IMR-90 (cell line): ENCODE data around the gene EPGN. TPM values are rescaled to one million over a fixed set of nuclear protein-coding genes. Genes with fewer than 3 reads are reported as not detected.
A peak's percentile ranks its signal among the peaks of the same experiment; 100 is the strongest.

Experiments used
- ATAC-seq: fragments of 200-7000 bp; cut with Tn5 transposase; 2 replicates; pipeline ENCODE4 v1.9.1; 2020; ENCODE audit warnings: low read depth, mild to moderate bottlenecking, moderate library complexity
- BruUV-seq: library from RNA; stranded (reverse); fragments of 400-500 nt; replicated peaks from 2 replicates; lab custom pipeline; 2021; lab: Mats Ljungman, UMichigan
- CTCF ChIA-PET: fragments of 300-600 bp; formaldehyde crosslinking; extraction: SDS; loops from one replicate; lab custom pipeline; 2021; ENCODE audit warnings: antibody characterized with exemption; lab: Yijun Ruan, JAX
- POLR2A ChIA-PET: fragments of 300-600 bp; sonication (Branson Sonifier 250); formaldehyde crosslinking; loops from one replicate; lab custom pipeline; 2022; ENCODE audit warnings: antibody characterized with exemption; ENCODE audit not compliant: unreplicated experiment; lab: Charles Lee
- DNase-seq: peaks from one replicate; pipeline ENCODE4 v3.0.0; 2013
- H2AFZ ChIP-seq: replicated peaks from 2 replicates; pipeline ENCODE3; 2013; ENCODE audit warnings: low read length, mild to moderate bottlenecking; ENCODE audit not compliant: poor library complexity
- H2AK5ac ChIP-seq: 2 replicates; pipeline ENCODE4 v1.6.1; 2013; ENCODE audit warnings: low read depth, low read length, inconsistent platforms
- H2AK9ac ChIP-seq: replicated peaks from 2 replicates; pipeline ENCODE3; 2013; ENCODE audit warnings: mild to moderate bottlenecking, low read depth, low read length, moderate library complexity; ENCODE audit not compliant: poor library complexity
- H2BK120ac ChIP-seq: 2 replicates; pipeline ENCODE4 v1.6.1; 2013; ENCODE audit warnings: low read depth, low read length, inconsistent platforms
- H2BK15ac ChIP-seq: 3 replicates; pipeline ENCODE4 v1.6.1; 2013; ENCODE audit warnings: low read depth, low read length, inconsistent platforms
- H2BK20ac ChIP-seq: 2 replicates; pipeline ENCODE4 v1.6.1; 2013; ENCODE audit warnings: low read depth, mild to moderate bottlenecking, inconsistent platforms, low read length, moderate library complexity
- H2BK5ac ChIP-seq: 2 replicates; pipeline ENCODE4 v1.6.1; 2013; ENCODE audit warnings: mild to moderate bottlenecking, low read depth, low read length, inconsistent platforms; ENCODE audit not compliant: poor library complexity, severe bottlenecking
- H3K14ac ChIP-seq: replicated peaks from 2 replicates; pipeline ENCODE4 v1.6.1; 2013; ENCODE audit warnings: low read depth, low read length, inconsistent platforms
- H3K18ac ChIP-seq: 2 replicates; pipeline ENCODE4 v1.6.1; 2013; ENCODE audit warnings: low read depth, low read length, control low read depth
- H3K23ac ChIP-seq: 2 replicates; pipeline ENCODE4 v1.6.1; 2013; ENCODE audit warnings: low read depth, low read length, inconsistent platforms
- H3K27ac ChIP-seq: 2 replicates; pipeline ENCODE4 v1.5.1; 2013; ENCODE audit warnings: mild to moderate bottlenecking, control low read depth, low read length; ENCODE audit not compliant: insufficient read depth
- H3K27me3 ChIP-seq: 2 replicates; pipeline ENCODE4 v1.6.1; 2013; ENCODE audit warnings: low read length; ENCODE audit not compliant: control insufficient read depth, insufficient read depth
- H3K36me3 ChIP-seq: 2 replicates; pipeline ENCODE4 v1.6.1; 2013; ENCODE audit warnings: low read length, mixed read lengths; ENCODE audit not compliant: control insufficient read depth, insufficient read depth
- H3K4ac ChIP-seq: 2 replicates; pipeline ENCODE4 v1.6.1; 2013; ENCODE audit warnings: low read depth, low read length, inconsistent platforms
- H3K4me1 ChIP-seq: 2 replicates; pipeline ENCODE4 v1.6.1; 2013; ENCODE audit warnings: low read length, mixed read lengths; ENCODE audit not compliant: control insufficient read depth, insufficient read depth
- H3K4me2 ChIP-seq: 2 replicates; pipeline ENCODE4 v1.6.1; 2013; ENCODE audit warnings: low read depth, mild to moderate bottlenecking, control low read depth, low read length, moderate library complexity
- H3K4me3 ChIP-seq: 2 replicates; pipeline ENCODE4 v1.5.1; 2013; ENCODE audit warnings: low read depth, mild to moderate bottlenecking, control low read depth, low read length, moderate library complexity; ENCODE audit not compliant: insufficient read depth
- H3K56ac ChIP-seq: 2 replicates; pipeline ENCODE4 v1.6.1; 2013; ENCODE audit warnings: low read length, inconsistent platforms; ENCODE audit not compliant: insufficient read depth; ENCODE audit errors: extremely low read depth
- H3K79me1 ChIP-seq, 2 experiments: 2 replicates each; pipeline ENCODE4 v1.6.1; 2013; ENCODE audit warnings: low read length in 2 of 2, inconsistent platforms in 1 of 2, low read depth in 1 of 2
- H3K9ac ChIP-seq: 2 replicates; pipeline ENCODE4 v1.6.1; 2013; ENCODE audit warnings: low read depth, low read length, control low read depth
- H3K9me1 ChIP-seq: 2 replicates; pipeline ENCODE4 v1.6.1; 2013; ENCODE audit warnings: low read length, inconsistent platforms; ENCODE audit not compliant: insufficient read depth
- H3K9me3 ChIP-seq: 2 replicates; pipeline ENCODE4 v1.6.1; 2013; ENCODE audit warnings: low read length; ENCODE audit not compliant: control insufficient read depth, insufficient read depth
- H4K20me1 ChIP-seq: 2 replicates; pipeline ENCODE4 v1.6.1; 2013; ENCODE audit warnings: low read length, inconsistent platforms; ENCODE audit not compliant: insufficient read depth
- H4K5ac ChIP-seq: 2 replicates; pipeline ENCODE4 v1.6.1; 2013; ENCODE audit warnings: mild to moderate bottlenecking, low read depth, low read length, control low read depth
- H4K8ac ChIP-seq, 2 experiments: 2 replicates each; pipeline ENCODE4 v1.6.1; 2013; ENCODE audit warnings: low read depth in 2 of 2, low read length in 2 of 2, control low read depth in 1 of 2, inconsistent platforms in 1 of 2
- H4K91ac ChIP-seq: 2 replicates; pipeline ENCODE4 v1.6.1; 2013; ENCODE audit warnings: low read depth, low read length, inconsistent platforms; ENCODE audit not compliant: insufficient read depth
- BHLHE40 ChIP-seq: fragments of 150-350 bp; IDR thresholded peaks from 2 replicates; pipeline ENCODE4 v1.6.1; 2016; ENCODE audit warnings: mild to moderate bottlenecking, low read depth, low read length
- CEBPB ChIP-seq: IDR thresholded peaks from 2 replicates; pipeline ENCODE4 v1.6.1; 2012; ENCODE audit warnings: low read depth, low read length, improper control_type of control experiment
- CHD1 ChIP-seq: IDR thresholded peaks from 2 replicates; pipeline ENCODE4 v1.6.1; 2012; ENCODE audit warnings: low read depth, low read length, improper control_type of control experiment
- FOS ChIP-seq: fragments of 150-350 bp; IDR thresholded peaks from 2 replicates; pipeline ENCODE4 v1.6.1; 2016; ENCODE audit warnings: low read depth, low read length
- MAFK ChIP-seq: IDR thresholded peaks from 2 replicates; pipeline ENCODE4 v1.6.1; 2012; ENCODE audit warnings: low read depth, low read length, improper control_type of control experiment
- MAZ ChIP-seq: IDR thresholded peaks from 2 replicates; pipeline ENCODE4 v1.6.1; 2012; ENCODE audit warnings: low read depth, mild to moderate bottlenecking, low read length, improper control_type of control experiment, moderate library complexity, borderline replicate concordance
- MXI1 ChIP-seq: IDR thresholded peaks from 2 replicates; pipeline ENCODE4 v1.6.1; 2012; ENCODE audit warnings: low read depth, mild to moderate bottlenecking, low read length, moderate library complexity, borderline replicate concordance
- NFE2L2 ChIP-seq: fragments of 150-350 bp; IDR thresholded peaks from 2 replicates; pipeline ENCODE4 v1.6.1; 2016; ENCODE audit warnings: low read depth, mild to moderate bottlenecking, low read length
- POLR2A ChIP-seq: IDR thresholded peaks from 2 replicates; pipeline ENCODE4 v1.6.1; 2012; ENCODE audit warnings: mild to moderate bottlenecking, low read depth, low read length
- RAD21 ChIP-seq: IDR thresholded peaks from 2 replicates; pipeline ENCODE4 v1.6.1; 2012; ENCODE audit warnings: low read length, improper control_type of control experiment
- RCOR1 ChIP-seq: IDR thresholded peaks from 2 replicates; pipeline ENCODE4 v1.6.1; 2012; ENCODE audit warnings: mild to moderate bottlenecking, low read length, improper control_type of control experiment; ENCODE audit not compliant: insufficient replicate concordance
- RFX5 ChIP-seq: IDR thresholded peaks from 2 replicates; pipeline ENCODE4 v1.8.0; 2012; ENCODE audit warnings: low read depth, mild to moderate bottlenecking, low read length, moderate library complexity
- SMC3 ChIP-seq: fragments of 150-350 bp; IDR thresholded peaks from 2 replicates; pipeline ENCODE4 v1.6.1; 2016; ENCODE audit warnings: low read depth, mild to moderate bottlenecking, antibody characterized with exemption, low read length, moderate library complexity
- WGBS, 2 experiments: methylation state at CpG; one replicate each; pipeline versions ENCODE4 v1.1.5 to v1.1.7; 2013; ENCODE audit warnings: missing lambda C conversion rate in 2 of 2; ENCODE audit not compliant: insufficient read length in 1 of 2; ENCODE audit errors: extremely low coverage in 2 of 2; 5-methylcytosine and 5-hydroxymethylcytosine counted together
- dilution Hi-C: fragments of 300-500 bp; cut with HindIII; formaldehyde crosslinking; loops from one replicate; pipeline ENCODE4 v1.14.3; 2018; ENCODE audit warnings: low sequenced_read_pairs; ENCODE audit not compliant: unreplicated experiment
- in situ Hi-C: fragments of 300-500 bp; cut with MboI; formaldehyde crosslinking; loops from 3 replicates; pipeline ENCODE4 v1.14.3; 2019; ENCODE audit warnings: low sequenced_read_pairs, inconsistent platforms, mixed read lengths
- intact Hi-C: fragments of 100-400 bp; cut with micrococcal nuclease; formaldehyde crosslinking; loops from 2 replicates; pipeline ENCODE4 v1.10.0; 2022
- polyA plus RNA-seq, 3 experiments: library from polyadenylated mRNA; depleted of rRNA; stranded (reverse); fragments of >200 nt; gene quantifications; 2 replicates each; pipeline ENCODE4 v1.2.3, GENCODE V29; 2012; ENCODE audit warnings: low replicate concordance in 1 of 3
- total RNA-seq: library from RNA; depleted of rRNA; stranded (reverse); fragments of >200 nt; gene quantifications from 2 replicates; pipeline ENCODE4 v1.2.3, GENCODE V29; 2012
- TF ChIP-seq, protein P1 (sequence below): conservative IDR thresholded peaks from 2 replicates; pipeline ENCODE4 v1.5.1; 2012; ENCODE audit warnings: mild to moderate bottlenecking, low read depth, low read length, improper control_type of control experiment
- TF ChIP-seq, protein P2 (sequence below): fragments of 150-350 bp; IDR thresholded peaks from 2 replicates; pipeline ENCODE4 v1.6.1; 2017; ENCODE audit warnings: mild to moderate bottlenecking, antibody characterized with exemption, low read length, low read depth
- TF ChIP-seq, protein P3 (sequence below): fragments of 150-350 bp; IDR thresholded peaks from 2 replicates; pipeline ENCODE4 v1.6.1; 2016; ENCODE audit warnings: low read depth, mild to moderate bottlenecking, low read length, moderate library complexity, borderline replicate concordance

The EPGN gene
- total and polyA plus RNA-seq, 2 of the 4 experiments (the other 2 are of a cell fraction), result 0.18 TPM; not detected in 1

DNA sequence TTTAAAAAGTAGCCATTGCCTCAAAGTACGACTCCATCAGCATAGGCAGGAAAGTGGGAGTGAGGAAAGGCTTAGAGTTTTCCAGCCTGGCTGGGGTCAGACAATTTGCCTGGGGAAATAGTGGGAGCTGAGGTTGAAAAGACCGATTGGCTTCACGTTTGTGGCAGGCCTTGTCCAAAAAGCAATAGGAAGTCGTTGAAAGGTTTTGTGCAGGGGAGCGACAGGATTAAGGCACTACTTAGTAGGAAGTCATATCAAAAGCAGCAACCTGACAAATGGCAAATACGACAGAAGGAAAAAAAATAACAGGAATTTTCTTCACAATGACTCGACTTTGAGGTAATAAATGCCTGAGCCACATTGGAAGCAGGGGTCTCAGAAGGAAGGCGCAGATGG, 56.0 kb downstream of the EPGN start:
- dilution Hi-C loops, result no loop called here
- Histone ChIP-seq H3K14ac (no peak overlapping the region), H3K23ac (no peak overlapping the region), H3K27ac (no peak overlapping the region; the same call in 1 of the 2 replicates), H3K4me2 (0 out of 2 replicates have a peak overlapping the region, but pooled peaks have one; percentile 88), H4K20me1 (no peaks in the 10 kb centered on the region), H3K4me1 (no peaks in the 10 kb centered on the region), H2BK5ac (no peak overlapping the region), H2AK5ac (no peak overlapping the region), H2BK120ac (no peak overlapping the region), H3K4ac (no peak overlapping the region), H3K9me1 (no peaks in the 10 kb centered on the region), H2BK15ac (no peak overlapping the region), H3K79me1 (no peaks in the 10 kb centered on the region), H3K18ac (no peak overlapping the region), H3K9ac (no peak overlapping the region), H2AK9ac (no peak overlapping the region), H3K56ac (no peak overlapping the region), H3K27me3 (no peaks in the 10 kb centered on the region; the same call in 1 of the 2 replicates), H4K5ac (no peak overlapping the region), H2AFZ (peak overlapping the region; percentile 93), H4K91ac (no peak overlapping the region), H3K4me3 (no peak overlapping the region), H3K9me3 (no peaks in the 10 kb centered on the region), H2BK20ac (no peak overlapping the region), H3K36me3 (no peaks in the 10 kb centered on the region; the same call in 1 of the 2 replicates), H4K8ac (peak overlapping the region in 1 of 2 experiments; percentile 3; a peak in 1 of 4 replicates)
- WGBS, 2 experiments, result 70% methylated on average over 2 of the region's 8 CpGs; no CpG with 5 or more reads in 1 of the 2 experiments
- no peak for DNase-seq
- intact Hi-C loops, result no loop called here
- ChIA-PET CTCF (interaction anchor here (0.9 to 1.2 kb wide), 2 partner anchors 310 to 312 kb away, joined by 3 to 7 read pairs; no protein-coding TSS in a partner anchor), POLR2A (no interaction called here)
- ATAC-seq, result no peak
- in situ Hi-C loops, result no loop called here
- no TSS peak for BruUV-seq
- no peak for TF ChIP-seq MXI1
- no peak for TF ChIP-seq RCOR1
- TF ChIP-seq FOS, result no peak
- TF ChIP-seq POLR2A, result no peak
- no peak for TF ChIP-seq MAFK
- TF ChIP-seq BHLHE40, result no peak
- no peak for TF ChIP-seq SMC3
- TF ChIP-seq, protein P1, sequence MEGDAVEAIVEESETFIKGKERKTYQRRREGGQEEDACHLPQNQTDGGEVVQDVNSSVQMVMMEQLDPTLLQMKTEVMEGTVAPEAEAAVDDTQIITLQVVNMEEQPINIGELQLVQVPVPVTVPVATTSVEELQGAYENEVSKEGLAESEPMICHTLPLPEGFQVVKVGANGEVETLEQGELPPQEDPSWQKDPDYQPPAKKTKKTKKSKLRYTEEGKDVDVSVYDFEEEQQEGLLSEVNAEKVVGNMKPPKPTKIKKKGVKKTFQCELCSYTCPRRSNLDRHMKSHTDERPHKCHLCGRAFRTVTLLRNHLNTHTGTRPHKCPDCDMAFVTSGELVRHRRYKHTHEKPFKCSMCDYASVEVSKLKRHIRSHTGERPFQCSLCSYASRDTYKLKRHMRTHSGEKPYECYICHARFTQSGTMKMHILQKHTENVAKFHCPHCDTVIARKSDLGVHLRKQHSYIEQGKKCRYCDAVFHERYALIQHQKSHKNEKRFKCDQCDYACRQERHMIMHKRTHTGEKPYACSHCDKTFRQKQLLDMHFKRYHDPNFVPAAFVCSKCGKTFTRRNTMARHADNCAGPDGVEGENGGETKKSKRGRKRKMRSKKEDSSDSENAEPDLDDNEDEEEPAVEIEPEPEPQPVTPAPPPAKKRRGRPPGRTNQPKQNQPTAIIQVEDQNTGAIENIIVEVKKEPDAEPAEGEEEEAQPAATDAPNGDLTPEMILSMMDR, result no peak
- TF ChIP-seq NFE2L2, result no peak
- TF ChIP-seq, protein P2, sequence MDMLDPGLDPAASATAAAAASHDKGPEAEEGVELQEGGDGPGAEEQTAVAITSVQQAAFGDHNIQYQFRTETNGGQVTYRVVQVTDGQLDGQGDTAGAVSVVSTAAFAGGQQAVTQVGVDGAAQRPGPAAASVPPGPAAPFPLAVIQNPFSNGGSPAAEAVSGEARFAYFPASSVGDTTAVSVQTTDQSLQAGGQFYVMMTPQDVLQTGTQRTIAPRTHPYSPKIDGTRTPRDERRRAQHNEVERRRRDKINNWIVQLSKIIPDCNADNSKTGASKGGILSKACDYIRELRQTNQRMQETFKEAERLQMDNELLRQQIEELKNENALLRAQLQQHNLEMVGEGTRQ, result no peak
- TF ChIP-seq, protein P3, sequence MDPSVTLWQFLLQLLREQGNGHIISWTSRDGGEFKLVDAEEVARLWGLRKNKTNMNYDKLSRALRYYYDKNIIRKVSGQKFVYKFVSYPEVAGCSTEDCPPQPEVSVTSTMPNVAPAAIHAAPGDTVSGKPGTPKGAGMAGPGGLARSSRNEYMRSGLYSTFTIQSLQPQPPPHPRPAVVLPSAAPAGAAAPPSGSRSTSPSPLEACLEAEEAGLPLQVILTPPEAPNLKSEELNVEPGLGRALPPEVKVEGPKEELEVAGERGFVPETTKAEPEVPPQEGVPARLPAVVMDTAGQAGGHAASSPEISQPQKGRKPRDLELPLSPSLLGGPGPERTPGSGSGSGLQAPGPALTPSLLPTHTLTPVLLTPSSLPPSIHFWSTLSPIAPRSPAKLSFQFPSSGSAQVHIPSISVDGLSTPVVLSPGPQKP, result no peak
- no peak for TF ChIP-seq CHD1
- TF ChIP-seq MAZ, result no peak
- no peak for TF ChIP-seq RAD21
- TF ChIP-seq CEBPB, result no peak
- TF ChIP-seq RFX5, result no peak
